HG03571 (cell line): ENCODE results near the gene SAYSD1.

Experiments used
- ATAC-seq: cut with Tn5 transposase; IDR thresholded peaks from one replicate; pipeline ENCODE4 v1.9.1; 2021; ENCODE audit not compliant: unreplicated experiment

Gene SAYSD1

GRCh38 chr6:39108041-39108839 is 6.7 kb downstream of the SAYSD1 start:
- no peak for ATAC-seq

GRCh38 chr6:39107641-39108040 is 7.3 kb downstream of the SAYSD1 start:
- ATAC-seq, result no peak

- ATAC-seq, result no peak
These were observed 8.0 kb downstream of the SAYSD1 start for GRCh38 chr6:39107034-39107433.

- ATAC-seq, result no peak
These were observed 10.5 kb downstream of the SAYSD1 start for GRCh38 chr6:39104528-39104927.

GRCh38 chr6:39102821-39103136 is 12.2 kb downstream of the SAYSD1 start:
- no peak for ATAC-seq

GRCh38 chr6:39102071-39102820 is 12.7 kb downstream of the SAYSD1 start:
- ATAC-seq, result no peak

GRCh38 chr6:39100358-39100757 is 14.6 kb downstream of the SAYSD1 start:
- no peak for ATAC-seq

- no peak for ATAC-seq
These were observed 19.4 kb downstream of the SAYSD1 start for GRCh38 chr6:39095578-39095977.

- no peak for ATAC-seq
These were observed 21.8 kb downstream of the SAYSD1 start for GRCh38 chr6:39093149-39093708.

GRCh38 chr6:39092124-39092523 is 22.9 kb downstream of the SAYSD1 start:
- ATAC-seq, result no peak

GRCh38 chr6:39091220-39091619 is 23.8 kb downstream of the SAYSD1 start:
- ATAC-seq, result no peak

GRCh38 chr6:39090036-39090435 is 24.9 kb downstream of the SAYSD1 start:
- no peak for ATAC-seq

GRCh38 chr6:39088331-39088730 is 26.7 kb downstream of the SAYSD1 start:
- ATAC-seq, result no peak

GRCh38 chr6:39087197-39087596 is 27.8 kb downstream of the SAYSD1 start:
- ATAC-seq, result no peak

- ATAC-seq, result no peak
These were observed 28.3 kb downstream of the SAYSD1 start for GRCh38 chr6:39086711-39087110.

GRCh38 chr6:39086294-39086693 is 28.7 kb downstream of the SAYSD1 start:
- ATAC-seq, result no peak

- no peak for ATAC-seq
These were observed 29.7 kb downstream of the SAYSD1 start for GRCh38 chr6:39085129-39085797.

GRCh38 chr6:39084506-39084905 is 30.5 kb downstream of the SAYSD1 start:
- no peak for ATAC-seq

- ATAC-seq, result no peak
These were observed 31.8 kb downstream of the SAYSD1 start for GRCh38 chr6:39083231-39083634.

GRCh38 chr6:39082310-39082709 is 32.7 kb downstream of the SAYSD1 start:
- ATAC-seq, result no peak

GRCh38 chr6:39080246-39080875 is 34.6 kb downstream of the SAYSD1 start:
- ATAC-seq, result no peak
